ENCODE measurements around the gene WNT9B.

DNA sequence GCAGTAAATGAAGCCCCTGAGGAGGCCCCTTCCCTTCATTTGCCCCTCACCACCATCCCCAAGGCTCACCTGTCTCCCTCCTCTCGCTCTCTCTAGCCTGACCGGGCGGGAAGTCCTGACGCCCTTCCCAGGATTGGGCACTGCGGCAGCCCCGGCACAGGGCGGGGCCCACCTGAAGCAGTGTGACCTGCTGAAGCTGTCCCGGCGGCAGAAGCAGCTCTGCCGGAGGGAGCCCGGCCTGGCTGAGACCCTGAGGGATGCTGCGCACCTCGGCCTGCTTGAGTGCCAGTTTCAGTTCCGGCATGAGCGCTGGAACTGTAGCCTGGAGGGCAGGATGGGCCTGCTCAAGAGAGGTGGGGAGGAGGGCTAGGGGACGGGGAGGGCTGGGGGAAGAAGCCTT, 21.0 kb downstream of the WNT9B start:
- TF ChIP-seq TEAD2 (CRISPR knock-in tag; IDR thresholded peaks at IDR 0.05) (no peak), LCORL (IDR thresholded peaks at IDR 0.05) (no peak), LCORL (CRISPR knock-in tag; IDR thresholded peaks at IDR 0.05) (no peak), MXI1 (IDR thresholded peaks at IDR 0.05; ENCODE audit: borderline replicate concordance, low read depth, low read length) (no peak)
- TF ChIP-seq, protein P1, sequence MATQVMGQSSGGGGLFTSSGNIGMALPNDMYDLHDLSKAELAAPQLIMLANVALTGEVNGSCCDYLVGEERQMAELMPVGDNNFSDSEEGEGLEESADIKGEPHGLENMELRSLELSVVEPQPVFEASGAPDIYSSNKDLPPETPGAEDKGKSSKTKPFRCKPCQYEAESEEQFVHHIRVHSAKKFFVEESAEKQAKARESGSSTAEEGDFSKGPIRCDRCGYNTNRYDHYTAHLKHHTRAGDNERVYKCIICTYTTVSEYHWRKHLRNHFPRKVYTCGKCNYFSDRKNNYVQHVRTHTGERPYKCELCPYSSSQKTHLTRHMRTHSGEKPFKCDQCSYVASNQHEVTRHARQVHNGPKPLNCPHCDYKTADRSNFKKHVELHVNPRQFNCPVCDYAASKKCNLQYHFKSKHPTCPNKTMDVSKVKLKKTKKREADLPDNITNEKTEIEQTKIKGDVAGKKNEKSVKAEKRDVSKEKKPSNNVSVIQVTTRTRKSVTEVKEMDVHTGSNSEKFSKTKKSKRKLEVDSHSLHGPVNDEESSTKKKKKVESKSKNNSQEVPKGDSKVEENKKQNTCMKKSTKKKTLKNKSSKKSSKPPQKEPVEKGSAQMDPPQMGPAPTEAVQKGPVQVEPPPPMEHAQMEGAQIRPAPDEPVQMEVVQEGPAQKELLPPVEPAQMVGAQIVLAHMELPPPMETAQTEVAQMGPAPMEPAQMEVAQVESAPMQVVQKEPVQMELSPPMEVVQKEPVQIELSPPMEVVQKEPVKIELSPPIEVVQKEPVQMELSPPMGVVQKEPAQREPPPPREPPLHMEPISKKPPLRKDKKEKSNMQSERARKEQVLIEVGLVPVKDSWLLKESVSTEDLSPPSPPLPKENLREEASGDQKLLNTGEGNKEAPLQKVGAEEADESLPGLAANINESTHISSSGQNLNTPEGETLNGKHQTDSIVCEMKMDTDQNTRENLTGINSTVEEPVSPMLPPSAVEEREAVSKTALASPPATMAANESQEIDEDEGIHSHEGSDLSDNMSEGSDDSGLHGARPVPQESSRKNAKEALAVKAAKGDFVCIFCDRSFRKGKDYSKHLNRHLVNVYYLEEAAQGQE (IDR thresholded peaks at IDR 0.05; ENCODE audit: borderline replicate concordance in 1 of 2, low read depth in 1 of 2, low read length in 2 of 2) = no peak
